HEK293 (cell line): ENCODE measurements around the gene SCRN3.

ENCODE experiments used
- TCF7L2 ChIP-seq: IDR thresholded peaks from 2 replicates; pipeline ENCODE4 v1.6.1; 2011; ENCODE audit warnings: low read depth, mild to moderate bottlenecking, inconsistent platforms, low read length, moderate library complexity, borderline replicate concordance
- ZNF146 ChIP-seq: fragments of 450-650 bp; formaldehyde crosslinking; IDR thresholded peaks from 2 replicates; pipeline ENCODE4 v1.5.1; 2016; ENCODE audit warnings: missing biosample characterization, missing genetic modification characterization
- ZNF175 ChIP-seq: fragments of 450-650 bp; formaldehyde crosslinking; IDR thresholded peaks from 2 replicates; pipeline ENCODE4 v1.5.1; 2016; ENCODE audit warnings: missing biosample characterization, missing genetic modification characterization
- TF ChIP-seq, protein P1 (sequence below): fragments of 450-650 bp; formaldehyde crosslinking; IDR thresholded peaks from 2 replicates; pipeline ENCODE4 v1.5.1; 2016; ENCODE audit warnings: missing biosample characterization, missing genetic modification characterization

DNA sequence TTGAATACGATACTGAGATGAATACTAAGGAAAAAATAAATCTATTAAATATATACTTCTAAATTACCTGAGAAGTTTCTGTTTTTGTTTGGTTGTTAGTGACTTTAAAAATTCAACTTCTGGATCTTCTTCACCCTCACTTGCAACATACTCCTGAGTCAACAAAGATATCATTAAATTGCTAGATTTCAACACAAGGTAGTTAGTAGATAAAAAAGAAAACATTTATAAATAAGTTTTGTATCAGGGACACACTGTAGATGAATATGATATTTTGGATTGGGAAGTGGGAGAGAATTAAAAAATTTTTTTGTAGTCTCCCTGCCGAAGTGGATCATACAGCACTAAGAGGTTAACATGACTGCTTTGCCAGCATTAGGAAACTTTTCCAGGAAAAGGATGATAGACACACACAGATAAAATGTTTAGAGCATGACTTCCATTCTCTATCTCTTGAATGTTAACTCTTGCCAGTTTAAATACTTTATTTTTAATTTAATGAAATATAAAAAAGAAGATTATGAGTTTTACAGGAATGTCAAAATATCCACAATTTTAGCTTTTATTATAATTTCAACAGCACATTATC is 44.8 kb upstream of the SCRN3 start:
- TF ChIP-seq TCF7L2 (no peak), ZNF146 (tag by site-specific recombination) (no peak), ZNF175 (tag by site-specific recombination) (no peak)
- TF ChIP-seq, protein P1, sequence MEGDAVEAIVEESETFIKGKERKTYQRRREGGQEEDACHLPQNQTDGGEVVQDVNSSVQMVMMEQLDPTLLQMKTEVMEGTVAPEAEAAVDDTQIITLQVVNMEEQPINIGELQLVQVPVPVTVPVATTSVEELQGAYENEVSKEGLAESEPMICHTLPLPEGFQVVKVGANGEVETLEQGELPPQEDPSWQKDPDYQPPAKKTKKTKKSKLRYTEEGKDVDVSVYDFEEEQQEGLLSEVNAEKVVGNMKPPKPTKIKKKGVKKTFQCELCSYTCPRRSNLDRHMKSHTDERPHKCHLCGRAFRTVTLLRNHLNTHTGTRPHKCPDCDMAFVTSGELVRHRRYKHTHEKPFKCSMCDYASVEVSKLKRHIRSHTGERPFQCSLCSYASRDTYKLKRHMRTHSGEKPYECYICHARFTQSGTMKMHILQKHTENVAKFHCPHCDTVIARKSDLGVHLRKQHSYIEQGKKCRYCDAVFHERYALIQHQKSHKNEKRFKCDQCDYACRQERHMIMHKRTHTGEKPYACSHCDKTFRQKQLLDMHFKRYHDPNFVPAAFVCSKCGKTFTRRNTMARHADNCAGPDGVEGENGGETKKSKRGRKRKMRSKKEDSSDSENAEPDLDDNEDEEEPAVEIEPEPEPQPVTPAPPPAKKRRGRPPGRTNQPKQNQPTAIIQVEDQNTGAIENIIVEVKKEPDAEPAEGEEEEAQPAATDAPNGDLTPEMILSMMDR (tag by site-specific recombination) = no peak
